ENCODE results near the gene SLC26A6. TPM values are rescaled to one million over a fixed set of nuclear protein-coding genes. Genes with fewer than 3 reads are reported as not detected.

The SLC26A6 gene
- total RNA-seq, 2 experiments from 2014 or later, result 58.0 to 61.5 TPM

- DNase-seq, result no peak
- ATAC-seq, result no peak
- peaks cover 25% of the 10 kb centered on the region for H3K27me3 Mint-ChIP-seq (ENCODE audit: low read depth)
- POLR2A ChIA-PET, result no interaction called here
- CTCF ChIA-PET, result no interaction called here
- no peak overlapping the region for H3K27ac Mint-ChIP-seq
- no peak overlapping the region for H3K4me3 Mint-ChIP-seq
- peaks cover 13% of the 10 kb centered on the region for H3K36me3 Mint-ChIP-seq (ENCODE audit: low read depth)
- H3K9me3 Mint-ChIP-seq (ENCODE audit: insufficient read depth), result no peaks in the 10 kb centered on the region
- H3K4me1 Mint-ChIP-seq (ENCODE audit: low read depth), result peaks cover 2% of the 10 kb centered on the region
Observed at GRCh38 chr3:48594417-48595049, 40.7 kb downstream of the SLC26A6 start.

- ATAC-seq (no peak), DNase-seq (no peak)
- POLR2A ChIA-PET, result no interaction called here
- CTCF ChIA-PET, result no interaction called here
- Mint-ChIP-seq H3K36me3 (ENCODE audit: low read depth) (peaks cover 4% of the 10 kb centered on the region), H3K27ac (no peak overlapping the region), H3K27me3 (ENCODE audit: low read depth) (peaks cover 30% of the 10 kb centered on the region), H3K4me1 (ENCODE audit: low read depth) (peaks cover 2% of the 10 kb centered on the region), H3K4me3 (no peak overlapping the region), H3K9me3 (ENCODE audit: insufficient read depth) (no peaks in the 10 kb centered on the region)
Observed at GRCh38 chr3:48593337-48593736, 41.9 kb downstream of the SLC26A6 start.

DNA sequence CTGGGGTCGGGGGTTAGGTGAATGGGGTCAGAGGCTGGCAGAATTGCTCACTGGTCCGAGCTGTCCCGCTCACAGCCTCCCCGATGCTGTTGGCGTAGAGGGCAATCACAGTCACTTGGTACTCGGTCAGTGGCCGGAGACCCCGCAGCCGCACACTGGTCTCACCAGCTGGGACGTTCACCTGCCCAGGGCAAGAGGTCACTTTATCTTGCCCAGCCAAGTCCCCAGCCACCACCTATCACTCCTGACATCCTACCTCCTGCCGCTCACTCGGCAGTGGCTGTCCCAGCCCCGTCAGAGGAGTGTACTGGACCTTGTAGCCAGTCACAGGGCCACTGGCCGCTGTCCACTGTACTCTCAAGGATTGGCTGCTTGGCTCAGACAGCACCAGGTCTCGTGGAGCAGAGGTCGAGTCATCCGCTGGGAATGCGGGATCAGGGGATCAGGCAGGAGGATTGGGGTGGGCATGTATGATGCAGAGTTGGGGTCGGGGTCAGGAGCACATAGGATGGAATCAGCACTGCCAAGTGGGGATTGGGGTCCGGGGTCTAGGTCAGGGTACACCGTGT, 42.7 kb downstream of the SLC26A6 start:
- Mint-ChIP-seq H3K9me3 (ENCODE audit: insufficient read depth) (no peaks in the 10 kb centered on the region), H3K4me1 (ENCODE audit: low read depth) (peaks cover 2% of the 10 kb centered on the region), H3K27ac (no peak overlapping the region), H3K36me3 (ENCODE audit: low read depth) (peaks cover 4% of the 10 kb centered on the region), H3K27me3 (ENCODE audit: low read depth) (peaks cover 33% of the 10 kb centered on the region), H3K4me3 (no peak overlapping the region)
- ATAC-seq (no peak), DNase-seq (no peak)
- CTCF ChIA-PET, result no interaction called here
- POLR2A ChIA-PET, result no interaction called here

- Mint-ChIP-seq H3K36me3 (ENCODE audit: low read depth) (no peaks in the 10 kb centered on the region), H3K27me3 (ENCODE audit: low read depth) (peaks cover 33% of the 10 kb centered on the region), H3K4me3 (no peak overlapping the region), H3K4me1 (ENCODE audit: low read depth) (peaks cover 2% of the 10 kb centered on the region), H3K9me3 (ENCODE audit: insufficient read depth) (no peaks in the 10 kb centered on the region), H3K27ac (no peak overlapping the region)
- DNase-seq, result no peak
- no peak for ATAC-seq
- CTCF ChIA-PET, result no interaction called here
- POLR2A ChIA-PET, result no interaction called here
Observed at GRCh38 chr3:48591886-48592518, 43.3 kb downstream of the SLC26A6 start.

DNA sequence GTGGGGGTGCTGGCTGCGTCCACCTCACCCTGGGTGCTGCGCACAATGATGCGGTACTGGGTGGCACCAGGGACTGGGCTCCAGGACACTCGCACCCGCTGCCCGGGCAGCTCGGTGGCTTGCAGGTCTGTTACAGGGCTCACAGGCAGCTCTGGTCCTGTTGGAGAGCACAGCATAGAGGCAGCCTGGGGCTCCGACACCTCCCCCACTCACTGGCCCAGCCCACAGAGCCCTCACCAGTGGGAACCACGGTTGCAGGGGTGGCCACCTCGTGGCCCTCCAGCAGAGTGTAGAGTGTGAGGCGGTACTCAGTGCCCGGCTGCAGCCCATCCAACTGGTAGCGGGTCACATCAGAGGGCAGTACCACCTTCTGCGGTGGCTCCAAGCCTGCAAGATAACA, 43.8 kb downstream of the SLC26A6 start:
- DNase-seq (no peak), ATAC-seq (no peak)
- Mint-ChIP-seq H3K27me3 (ENCODE audit: low read depth) (peaks cover 33% of the 10 kb centered on the region), H3K4me1 (ENCODE audit: low read depth) (peaks cover 2% of the 10 kb centered on the region), H3K9me3 (ENCODE audit: insufficient read depth) (no peaks in the 10 kb centered on the region), H3K4me3 (no peak overlapping the region), H3K36me3 (ENCODE audit: low read depth) (no peaks in the 10 kb centered on the region), H3K27ac (no peak overlapping the region)
- CTCF ChIA-PET, result no interaction called here
- POLR2A ChIA-PET, result no interaction called here

DNA sequence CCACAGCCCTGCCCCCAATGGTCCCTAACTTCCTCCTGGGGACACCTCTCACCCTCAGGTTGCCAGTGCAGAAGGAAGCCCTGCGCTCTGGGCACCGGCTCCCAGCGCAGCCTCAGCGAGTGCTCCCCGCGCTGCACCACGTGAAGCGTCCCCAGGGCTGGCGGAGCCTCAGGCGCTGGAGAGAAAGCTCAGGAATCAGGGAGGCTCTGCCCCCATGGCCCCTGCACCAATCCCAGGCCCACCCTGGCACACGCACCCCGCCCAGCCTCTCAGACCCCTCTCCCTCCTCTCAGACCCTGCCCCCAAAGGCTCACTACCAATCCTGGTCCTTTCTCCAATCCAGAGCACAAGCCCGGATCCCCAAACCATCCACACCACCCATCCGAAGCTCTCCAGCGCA, 47.0 kb downstream of the SLC26A6 start:
- ATAC-seq (no peak), DNase-seq (no peak)
- no peaks in the 10 kb centered on the region for H3K36me3 Mint-ChIP-seq (ENCODE audit: low read depth)
- no peak overlapping the region for H3K27ac Mint-ChIP-seq
- POLR2A ChIA-PET, result no interaction called here
- no peak overlapping the region for H3K4me3 Mint-ChIP-seq
- H3K4me1 Mint-ChIP-seq (ENCODE audit: low read depth), result no peaks in the 10 kb centered on the region
- CTCF ChIA-PET, result no interaction called here
- no peaks in the 10 kb centered on the region for H3K9me3 Mint-ChIP-seq (ENCODE audit: insufficient read depth)
- H3K27me3 Mint-ChIP-seq (ENCODE audit: low read depth), result peaks cover 13% of the 10 kb centered on the region

DNA sequence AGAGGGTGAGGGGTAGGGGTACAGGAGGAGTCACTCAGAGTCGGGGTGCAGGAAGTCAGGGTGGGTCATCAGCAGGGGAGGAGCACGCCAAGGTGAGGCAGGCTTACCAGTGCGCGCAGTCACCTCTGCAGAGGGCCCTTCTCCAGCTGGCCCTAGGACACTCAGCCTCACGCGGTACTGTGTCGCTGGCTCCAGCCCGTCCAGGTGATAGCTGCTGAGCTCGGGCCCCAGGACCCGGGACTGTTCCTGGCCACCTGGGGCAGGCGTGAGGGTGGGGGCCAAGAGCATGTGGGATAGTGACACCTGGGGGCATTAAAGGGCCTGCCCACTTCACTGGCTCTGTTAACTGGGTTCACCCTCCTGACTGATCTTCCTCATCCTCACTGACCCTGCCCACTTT, 47.6 kb downstream of the SLC26A6 start:
- DNase-seq (no peak), ATAC-seq (no peak)
- no peaks in the 10 kb centered on the region for H3K36me3 Mint-ChIP-seq (ENCODE audit: low read depth)
- H3K9me3 Mint-ChIP-seq (ENCODE audit: insufficient read depth), result no peaks in the 10 kb centered on the region
- POLR2A ChIA-PET, result no interaction called here
- peaks cover 13% of the 10 kb centered on the region for H3K27me3 Mint-ChIP-seq (ENCODE audit: low read depth)
- CTCF ChIA-PET, result no interaction called here
- no peak overlapping the region for H3K27ac Mint-ChIP-seq
- H3K4me3 Mint-ChIP-seq, result no peak overlapping the region
- H3K4me1 Mint-ChIP-seq (ENCODE audit: low read depth), result no peaks in the 10 kb centered on the region

DNA sequence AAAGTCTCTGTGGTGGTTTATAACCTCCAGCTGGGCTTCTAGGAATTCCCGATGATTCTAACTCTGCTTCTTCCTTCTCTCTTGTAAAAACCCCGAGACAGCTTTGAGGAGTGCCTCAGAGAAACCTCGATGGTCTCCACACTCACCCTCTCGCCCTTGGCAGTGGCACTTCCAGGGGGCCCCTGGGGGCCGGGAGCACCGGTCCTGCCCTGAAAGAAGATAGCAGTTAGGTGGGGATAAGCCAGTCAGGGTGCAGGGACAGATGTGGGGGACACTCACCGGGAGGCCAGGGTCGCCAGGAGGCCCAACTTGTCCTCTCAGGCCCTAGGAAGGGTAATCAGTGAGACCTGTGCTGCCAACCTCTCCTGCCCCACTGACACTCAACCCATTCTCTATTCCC, 49.9 kb downstream of the SLC26A6 start:
- Mint-ChIP-seq H3K27me3 (ENCODE audit: low read depth) (peaks cover 13% of the 10 kb centered on the region), H3K4me3 (no peak overlapping the region), H3K36me3 (ENCODE audit: low read depth) (no peaks in the 10 kb centered on the region), H3K4me1 (ENCODE audit: low read depth) (no peaks in the 10 kb centered on the region), H3K27ac (no peak overlapping the region), H3K9me3 (ENCODE audit: insufficient read depth) (no peaks in the 10 kb centered on the region)
- POLR2A ChIA-PET, result no interaction called here
- DNase-seq (no peak), ATAC-seq (no peak)
- CTCF ChIA-PET, result no interaction called here

GRCh38 chr3:48584836-48585235, 50.4 kb downstream of the SLC26A6 start:
- no peaks in the 10 kb centered on the region for H3K36me3 Mint-ChIP-seq (ENCODE audit: low read depth)
- ATAC-seq, result no peak
- H3K27me3 Mint-ChIP-seq (ENCODE audit: low read depth), result peaks cover 12% of the 10 kb centered on the region
- CTCF ChIA-PET, result no interaction called here
- no peaks in the 10 kb centered on the region for H3K4me1 Mint-ChIP-seq (ENCODE audit: low read depth)
- POLR2A ChIA-PET, result no interaction called here
- H3K9me3 Mint-ChIP-seq (ENCODE audit: insufficient read depth), result no peaks in the 10 kb centered on the region
- no peak overlapping the region for H3K4me3 Mint-ChIP-seq
- DNase-seq, result no peak
- H3K27ac Mint-ChIP-seq, result no peak overlapping the region

DNA sequence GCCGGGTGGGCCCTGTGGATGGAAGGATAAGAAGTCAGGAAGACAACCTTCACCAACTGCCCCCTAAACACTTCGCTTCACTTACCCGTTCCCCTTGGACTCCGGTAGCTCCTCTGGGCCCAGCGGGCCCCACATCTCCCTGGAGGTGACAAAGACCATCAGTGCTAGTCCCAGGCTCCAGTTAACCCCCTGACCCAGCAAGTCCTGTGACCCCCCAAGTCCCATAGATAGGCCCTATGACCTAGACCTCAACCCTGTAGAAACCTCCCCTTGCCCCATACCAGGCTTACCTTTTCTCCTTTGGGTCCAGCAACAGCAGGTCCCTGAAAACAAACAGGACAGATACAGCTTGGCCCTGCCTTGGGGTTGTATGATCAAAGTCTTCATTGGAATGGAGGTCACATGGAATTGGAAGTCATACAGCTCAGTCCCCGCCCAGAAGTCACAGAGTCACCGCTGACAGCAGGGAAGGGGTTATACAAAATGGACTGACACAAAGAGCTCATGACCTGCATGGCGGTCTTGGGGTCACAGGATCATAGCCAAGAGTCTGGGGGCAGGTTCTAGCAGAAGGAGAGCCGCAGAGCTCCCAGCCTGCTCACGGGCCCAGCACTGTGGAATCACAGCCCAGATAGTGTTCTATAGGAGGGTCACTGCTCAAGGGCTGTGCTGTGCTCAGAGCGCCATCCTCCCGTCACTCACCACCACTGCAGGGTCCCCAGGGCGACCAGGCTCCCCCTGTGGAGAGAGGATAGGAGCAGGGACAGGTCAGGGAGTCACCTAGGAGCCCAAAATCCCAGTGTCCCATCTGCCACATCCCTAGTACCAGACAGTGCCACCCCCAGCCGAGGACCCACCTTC, 53.4 kb downstream of the SLC26A6 start:
- ChIA-PET POLR2A (no interaction called here), CTCF (no interaction called here)
- Mint-ChIP-seq H3K4me1 (ENCODE audit: low read depth) (no peaks in the 10 kb centered on the region), H3K4me3 (no peak overlapping the region), H3K27me3 (ENCODE audit: low read depth) (no peaks in the 10 kb centered on the region), H3K9me3 (ENCODE audit: insufficient read depth) (no peaks in the 10 kb centered on the region), H3K36me3 (ENCODE audit: low read depth) (no peaks in the 10 kb centered on the region), H3K27ac (no peak overlapping the region)
- ATAC-seq (no peak), DNase-seq (no peak)

DNA sequence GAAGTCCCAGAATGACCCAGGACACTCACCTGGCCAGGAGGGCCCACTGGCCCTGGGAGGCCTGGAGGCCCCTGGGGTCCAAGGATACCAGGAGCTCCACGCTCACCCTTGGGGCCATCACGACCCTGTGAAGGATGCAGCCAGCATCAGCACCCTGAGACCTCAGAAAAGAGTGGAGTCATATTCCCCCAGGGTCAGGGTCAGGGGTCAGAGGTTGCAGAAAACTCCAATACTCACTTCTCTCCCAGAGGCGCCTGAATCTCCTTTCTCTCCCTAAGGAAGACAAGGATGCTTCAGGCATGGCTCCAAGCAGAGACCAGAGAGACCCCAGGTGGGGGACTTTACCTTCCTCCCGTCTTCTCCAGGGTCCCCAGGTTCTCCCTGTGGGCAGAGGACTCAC, 58.6 kb downstream of the SLC26A6 start:
- Mint-ChIP-seq H3K9me3 (ENCODE audit: insufficient read depth) (no peaks in the 10 kb centered on the region), H3K4me3 (no peak overlapping the region), H3K27me3 (ENCODE audit: low read depth) (no peaks in the 10 kb centered on the region), H3K27ac (no peak overlapping the region), H3K36me3 (ENCODE audit: low read depth) (no peaks in the 10 kb centered on the region), H3K4me1 (ENCODE audit: low read depth) (no peaks in the 10 kb centered on the region)
- CTCF ChIA-PET, result no interaction called here
- POLR2A ChIA-PET, result no interaction called here
- ATAC-seq, result no peak
- DNase-seq, result no peak

Data from activated CD8-positive, alpha-beta T cell treated with anti-CD3 and anti-CD28 coated beads, Interleukin-2, amount 10 ng/mL, durations not matched to agents 7 days and 5 days (primary cell).